ENCODE results near the gene EIF5B. TPM values are rescaled to one million over a fixed set of nuclear protein-coding genes. Genes with fewer than 3 reads are reported as not detected.
"Not testable (repeated sequence)": the region's sequence is repeated elsewhere in the genome, so short reads cannot be mapped to it uniquely, and the experiment has no call there.

The EIF5B gene
- total RNA-seq, 1 experiment from 2014 or later = 63.1 TPM

DNA sequence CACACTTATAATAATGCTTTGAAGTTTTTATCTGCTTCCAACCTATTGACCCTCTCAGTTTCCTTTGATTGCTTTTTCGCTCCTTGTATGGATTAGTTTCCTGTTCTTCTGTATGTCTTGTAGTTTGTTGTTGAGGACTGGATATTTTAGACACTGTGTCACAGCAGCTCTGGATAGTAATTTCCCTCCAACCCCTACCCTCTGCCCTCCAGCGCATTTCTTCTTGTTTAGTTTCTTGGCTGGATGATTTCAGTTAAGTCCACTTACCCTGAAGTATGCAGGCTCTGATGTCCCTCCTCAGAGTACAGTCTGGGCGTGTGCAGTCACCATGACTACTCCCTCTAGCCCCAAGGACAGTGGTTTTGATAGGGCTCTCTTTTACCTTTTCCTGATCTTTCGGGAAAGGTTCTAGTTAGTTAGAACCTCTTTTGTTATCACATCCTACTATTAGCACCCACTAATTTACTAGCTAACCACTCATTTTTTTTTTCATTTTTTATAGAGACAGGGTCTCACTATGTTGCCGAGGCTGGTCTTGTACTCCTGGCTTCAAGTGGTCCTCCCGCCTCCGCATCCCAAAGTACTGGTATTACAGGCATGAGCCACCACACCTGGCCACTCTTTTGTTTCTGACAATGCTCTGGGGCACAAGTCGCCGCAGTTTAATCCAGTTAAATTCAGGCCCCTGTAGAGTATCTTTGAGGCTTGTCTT is 19.9 kb upstream of the EIF5B start:
- intact Hi-C loops (cut with micrococcal nuclease; ENCODE audit: unreplicated experiment) = no loop called here
- no peak for DNase-seq
- TF ChIP-seq, protein P1, sequence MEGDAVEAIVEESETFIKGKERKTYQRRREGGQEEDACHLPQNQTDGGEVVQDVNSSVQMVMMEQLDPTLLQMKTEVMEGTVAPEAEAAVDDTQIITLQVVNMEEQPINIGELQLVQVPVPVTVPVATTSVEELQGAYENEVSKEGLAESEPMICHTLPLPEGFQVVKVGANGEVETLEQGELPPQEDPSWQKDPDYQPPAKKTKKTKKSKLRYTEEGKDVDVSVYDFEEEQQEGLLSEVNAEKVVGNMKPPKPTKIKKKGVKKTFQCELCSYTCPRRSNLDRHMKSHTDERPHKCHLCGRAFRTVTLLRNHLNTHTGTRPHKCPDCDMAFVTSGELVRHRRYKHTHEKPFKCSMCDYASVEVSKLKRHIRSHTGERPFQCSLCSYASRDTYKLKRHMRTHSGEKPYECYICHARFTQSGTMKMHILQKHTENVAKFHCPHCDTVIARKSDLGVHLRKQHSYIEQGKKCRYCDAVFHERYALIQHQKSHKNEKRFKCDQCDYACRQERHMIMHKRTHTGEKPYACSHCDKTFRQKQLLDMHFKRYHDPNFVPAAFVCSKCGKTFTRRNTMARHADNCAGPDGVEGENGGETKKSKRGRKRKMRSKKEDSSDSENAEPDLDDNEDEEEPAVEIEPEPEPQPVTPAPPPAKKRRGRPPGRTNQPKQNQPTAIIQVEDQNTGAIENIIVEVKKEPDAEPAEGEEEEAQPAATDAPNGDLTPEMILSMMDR (IDR thresholded peaks at IDR 0.05; ENCODE audit: unreplicated experiment) = no peak
- BruUV-seq (replicated peaks) = no TSS peak
- H3K27me3 Mint-ChIP-seq (ENCODE audit: unreplicated experiment) = no peaks in the 10 kb centered on the region
- CTCF ChIA-PET = interaction anchor here (1.0 kb wide), 1 partner anchor 18 kb away, joined by 3 read pairs; no protein-coding TSS in a partner anchor
- no peaks in the 10 kb centered on the region for H3K9me3 Mint-ChIP-seq (ENCODE audit: low read depth, unreplicated experiment)
- H3K4me1 Mint-ChIP-seq (ENCODE audit: low read depth, unreplicated experiment) = no peaks in the 10 kb centered on the region
- H3K36me3 Mint-ChIP-seq (ENCODE audit: insufficient read depth, unreplicated experiment) = peaks cover 34% of the 10 kb centered on the region
- H3K4me3 Mint-ChIP-seq (ENCODE audit: low read depth, unreplicated experiment) = no peak overlapping the region
- no peak overlapping the region for H3K27ac Mint-ChIP-seq (ENCODE audit: unreplicated experiment)

- H3K27ac Mint-ChIP-seq (ENCODE audit: unreplicated experiment); DNase-seq; intact Hi-C loops (cut with micrococcal nuclease; ENCODE audit: unreplicated experiment); H3K4me1 Mint-ChIP-seq (ENCODE audit: low read depth, unreplicated experiment); H3K27me3 Mint-ChIP-seq (ENCODE audit: unreplicated experiment); BruUV-seq (replicated peaks); H3K9me3 Mint-ChIP-seq (ENCODE audit: low read depth, unreplicated experiment); H3K4me3 Mint-ChIP-seq (ENCODE audit: low read depth, unreplicated experiment): not testable (repeated sequence)
- CTCF ChIA-PET = interaction anchor here (1.0 kb wide), 1 partner anchor 18 kb away, joined by 3 read pairs; no protein-coding TSS in a partner anchor
- H3K36me3 Mint-ChIP-seq (ENCODE audit: insufficient read depth, unreplicated experiment) = peaks cover 34% of the 10 kb centered on the region
Observed at GRCh38 chr2:99317873-99318200, 19.4 kb upstream of the EIF5B start.

DNA sequence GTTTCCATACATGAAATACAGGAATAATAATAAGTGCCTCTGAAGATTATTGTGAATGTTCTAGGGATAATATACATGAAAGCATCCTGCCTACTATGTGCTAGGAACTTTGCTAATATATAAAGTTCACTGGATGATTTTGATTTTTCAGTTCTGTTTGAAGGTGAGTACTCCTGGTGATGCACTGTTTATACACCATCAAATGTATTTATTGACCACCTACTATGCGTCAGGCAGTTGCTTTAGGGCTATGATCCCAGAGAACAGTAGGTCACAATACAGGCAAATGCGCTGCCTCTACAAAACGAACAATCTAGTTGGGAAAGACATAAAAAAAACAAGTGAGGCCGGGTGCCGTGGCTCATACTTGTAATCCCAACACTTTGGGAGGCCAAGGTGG is 11.8 kb upstream of the EIF5B start:
- Mint-ChIP-seq H3K4me3 (ENCODE audit: low read depth, unreplicated experiment) (no peak overlapping the region), H3K27ac (ENCODE audit: unreplicated experiment) (no peak overlapping the region), H3K4me1 (ENCODE audit: low read depth, unreplicated experiment) (no peaks in the 10 kb centered on the region), H3K36me3 (ENCODE audit: insufficient read depth, unreplicated experiment) (peaks cover 43% of the 10 kb centered on the region), H3K27me3 (ENCODE audit: unreplicated experiment) (no peaks in the 10 kb centered on the region), H3K9me3 (ENCODE audit: low read depth, unreplicated experiment) (no peaks in the 10 kb centered on the region)
- no peak for DNase-seq
- intact Hi-C loops (cut with micrococcal nuclease; ENCODE audit: unreplicated experiment) = no loop called here
- BruUV-seq (replicated peaks) = no TSS peak
- TF ChIP-seq, protein P1 (IDR thresholded peaks at IDR 0.05; ENCODE audit: unreplicated experiment) = no peak
- CTCF ChIA-PET = no interaction called here

- Mint-ChIP-seq H3K4me1 (ENCODE audit: low read depth, unreplicated experiment) (no peaks in the 10 kb centered on the region), H3K27me3 (ENCODE audit: unreplicated experiment) (no peaks in the 10 kb centered on the region), H3K9me3 (ENCODE audit: low read depth, unreplicated experiment) (no peaks in the 10 kb centered on the region), H3K4me3 (ENCODE audit: low read depth, unreplicated experiment) (no peak within 1 kb of the TSS), H3K36me3 (ENCODE audit: insufficient read depth, unreplicated experiment) (peaks cover 18% of the 10 kb centered on the region), H3K27ac (ENCODE audit: unreplicated experiment) (no peak within 1 kb of the TSS)
- BruUV-seq (replicated peaks) = TSS peak; percentile 67
- TF ChIP-seq, protein P1 (IDR thresholded peaks at IDR 0.05; ENCODE audit: unreplicated experiment) = no peak
- intact Hi-C loops (cut with micrococcal nuclease; ENCODE audit: unreplicated experiment) = loop anchor here (2.0 kb wide), 1 partner anchor 155 kb away; the partner anchor contains the start of genes MITD1 and MRPL30
- DNase-seq = peak; percentile 98
- CTCF ChIA-PET = interaction anchor here (0.6 kb wide), 1 partner anchor 18 kb away, joined by 3 read pairs; no protein-coding TSS in a partner anchor
Observed at GRCh38 chr2:99335911-99336803, 1.0 kb upstream of the EIF5B start, which contains the start of gene TXNDC9. Gene TXNDC9, minus strand, starts transcription at chr2:99336333. Its CDS starts 3,123 bp downstream, at chr2:99333210.

Data from Calu3 (cell line).